Mesenchymal stem cell (in vitro differentiated cells and primary cell): Measurements from ENCODE around the gene TMEM98.

Source experiments
- DNase-seq: peaks from one replicate; pipeline ENCODE4 v3.0.0-alpha.2; 2013
- H2AFZ ChIP-seq: one replicate; pipeline ENCODE4 v1.6.1; 2013; ENCODE audit warnings: low read depth, mild to moderate bottlenecking, control low read depth, inconsistent platforms, low read length, moderate library complexity
- H2AK5ac ChIP-seq: 2 replicates; pipeline ENCODE4 v1.6.1; 2013; ENCODE audit warnings: low read length, moderate library complexity, mild to moderate bottlenecking, inconsistent platforms; ENCODE audit not compliant: severe bottlenecking
- H2BK120ac ChIP-seq: one replicate; pipeline ENCODE4 v1.6.1; 2013; ENCODE audit warnings: low read depth, mild to moderate bottlenecking, inconsistent platforms, low read length, moderate library complexity
- H2BK12ac ChIP-seq, 2 experiments: one replicate each; pipeline ENCODE4 v1.6.1; 2013; ENCODE audit warnings: inconsistent platforms in 2 of 2, low read length in 2 of 2, mild to moderate bottlenecking in 2 of 2, moderate library complexity in 2 of 2, control low read depth in 1 of 2
- H2BK15ac ChIP-seq: one replicate; pipeline ENCODE4 v1.6.1; 2013; ENCODE audit warnings: mild to moderate bottlenecking, low read depth, inconsistent platforms; ENCODE audit not compliant: poor library complexity, severe bottlenecking
- H2BK5ac ChIP-seq: 2 replicates; pipeline ENCODE4 v1.6.1; 2013; ENCODE audit warnings: low read depth, mild to moderate bottlenecking, low read length, control low read depth, inconsistent platforms; ENCODE audit not compliant: poor library complexity, severe bottlenecking
- H3K14ac ChIP-seq, 2 experiments: one replicate each; pipeline ENCODE4 v1.6.1; 2013; ENCODE audit warnings: inconsistent platforms in 2 of 2, low read length in 2 of 2, control low read depth in 1 of 2, mild to moderate bottlenecking in 1 of 2, moderate library complexity in 1 of 2
- H3K18ac ChIP-seq, 2 experiments: one replicate each; pipeline ENCODE4 v1.6.1; 2013; ENCODE audit warnings: inconsistent platforms in 2 of 2, low read length in 2 of 2, control low read depth in 1 of 2, low read depth in 1 of 2, mild to moderate bottlenecking in 1 of 2
- H3K23ac ChIP-seq, 2 experiments: one replicate each; pipeline ENCODE4 v1.6.1; 2013; ENCODE audit warnings: inconsistent platforms in 2 of 2, low read length in 2 of 2, mild to moderate bottlenecking in 2 of 2, moderate library complexity in 2 of 2, control low read depth in 1 of 2
- H3K27ac ChIP-seq: 2 replicates; pipeline ENCODE4 v1.5.1; 2013; ENCODE audit warnings: mild to moderate bottlenecking, moderate library complexity, low read length, control low read depth, inconsistent platforms; ENCODE audit not compliant: poor library complexity, severe bottlenecking
- H3K27me3 ChIP-seq, 2 experiments: 2 replicates each; pipeline versions ENCODE4 v1.6.1 to v1.7.0; 2013; ENCODE audit warnings: low read length in 2 of 2, mild to moderate bottlenecking in 2 of 2, moderate library complexity in 2 of 2, control low read depth in 1 of 2, inconsistent platforms in 1 of 2; ENCODE audit not compliant: control insufficient read depth in 1 of 2, insufficient read depth in 1 of 2
- H3K36me3 ChIP-seq, 2 experiments: 2 replicates each; pipeline versions ENCODE4 v1.6.1 to v1.7.0; 2013; ENCODE audit warnings: low read length in 2 of 2, control low read depth in 1 of 2, inconsistent platforms in 1 of 2, low read depth in 1 of 2, mild to moderate bottlenecking in 1 of 2; ENCODE audit not compliant: insufficient read depth in 2 of 2, control insufficient read depth in 1 of 2
- H3K4ac ChIP-seq, 2 experiments: one replicate each; pipeline ENCODE4 v1.6.1; 2013; ENCODE audit warnings: inconsistent platforms in 2 of 2, low read length in 2 of 2, mild to moderate bottlenecking in 2 of 2, moderate library complexity in 2 of 2, control low read depth in 1 of 2, low read depth in 1 of 2
- H3K4me1 ChIP-seq: 2 replicates; pipeline ENCODE4 v1.6.1; 2013; ENCODE audit warnings: low read depth, low read length, control low read depth; ENCODE audit not compliant: control insufficient read depth, insufficient read depth
- H3K4me2 ChIP-seq: 2 replicates; pipeline ENCODE4 v1.6.1; 2013; ENCODE audit warnings: low read length, mild to moderate bottlenecking, inconsistent platforms; ENCODE audit not compliant: poor library complexity, severe bottlenecking
- H3K4me3 ChIP-seq, 2 experiments: 2 replicates each; pipeline versions ENCODE4 v1.5.1 to v1.7.0; 2013; ENCODE audit warnings: low read length in 2 of 2, mild to moderate bottlenecking in 2 of 2, control low read depth in 1 of 2, low read depth in 1 of 2; ENCODE audit not compliant: insufficient read depth in 1 of 2
- H3K79me1 ChIP-seq: replicated peaks from 2 replicates; pipeline ENCODE4 v1.6.1; 2013; ENCODE audit warnings: mild to moderate bottlenecking, control low read depth, low read length, inconsistent platforms; ENCODE audit not compliant: poor library complexity, severe bottlenecking
- H3K9ac ChIP-seq: 2 replicates; pipeline ENCODE4 v1.7.0; 2013; ENCODE audit warnings: mild to moderate bottlenecking, low read length, moderate library complexity
- H3K9me3 ChIP-seq: 2 replicates; pipeline ENCODE4 v1.7.0; 2013; ENCODE audit warnings: mild to moderate bottlenecking, low read length; ENCODE audit not compliant: control insufficient read depth
- H4K8ac ChIP-seq: one replicate; pipeline ENCODE4 v1.6.1; 2013; ENCODE audit warnings: inconsistent platforms, mild to moderate bottlenecking, low read length, moderate library complexity
- H4K91ac ChIP-seq: one replicate; pipeline ENCODE4 v1.6.1; 2013; ENCODE audit warnings: mild to moderate bottlenecking, low read length, inconsistent platforms
- WGBS: methylation state at CpG from one replicate; pipeline ENCODE4 v1.1.7; 2013; ENCODE audit warnings: mixed read lengths; 5-methylcytosine and 5-hydroxymethylcytosine counted together

The TMEM98 gene

GRCh38 chr17:32894245-32894644 lies 33.7 kb upstream of the TMEM98 start:
- Histone ChIP-seq H3K27ac (no peak overlapping the region), H3K14ac (no peak overlapping the region), H3K4me2 (no peak overlapping the region), H3K23ac (no peak overlapping the region), H3K4me1 (no peaks in the 10 kb centered on the region), H4K8ac (no peak overlapping the region), H3K4me3 (no peak overlapping the region), H3K4ac (no peak overlapping the region), H3K79me1 (no peaks in the 10 kb centered on the region), H4K91ac (no peak overlapping the region), H2AFZ (no peak overlapping the region), H2AK5ac (no peak overlapping the region), H3K18ac (no peak overlapping the region), H2BK12ac (no peak overlapping the region), H3K27me3 (no peaks in the 10 kb centered on the region), H2BK5ac (no peak overlapping the region), H2BK15ac (no peak overlapping the region), H3K9ac (no peak overlapping the region), H3K36me3 (no peaks in the 10 kb centered on the region), H3K9me3 (no peaks in the 10 kb centered on the region), H2BK120ac (no peak overlapping the region)
- 22% methylated on average over 4 of the region's 4 CpGs for WGBS
- DNase-seq, result no peak

DNA sequence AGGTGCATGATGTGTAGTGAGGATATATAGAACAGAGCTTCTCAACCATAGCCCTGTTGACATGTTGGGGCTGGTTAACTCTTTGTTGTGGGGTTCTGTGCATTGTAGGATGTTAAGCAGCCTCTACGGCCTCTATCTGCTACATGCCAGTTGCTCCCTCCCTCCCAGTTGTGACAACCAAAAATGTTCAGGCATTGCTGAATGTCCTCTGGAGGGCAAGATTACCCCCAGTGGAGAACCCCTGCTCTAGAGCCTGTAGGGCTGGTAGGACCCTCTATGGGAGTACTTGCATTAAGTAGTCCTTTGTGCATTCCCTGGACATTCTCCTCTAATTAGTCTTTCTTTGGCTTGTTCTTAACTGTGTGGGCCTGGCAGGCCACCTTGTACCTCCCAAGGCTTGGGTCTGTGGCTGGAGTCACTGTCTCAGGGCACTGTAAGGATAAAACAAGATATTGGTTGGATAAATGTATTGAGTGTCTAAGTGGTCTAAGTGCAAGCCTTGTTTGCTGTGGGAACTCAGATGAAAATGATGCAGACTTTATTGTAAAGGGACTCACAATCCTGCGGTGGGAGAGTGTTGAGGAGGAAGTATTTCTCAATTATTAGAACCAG lies 31.2 kb upstream of the TMEM98 start:
- H2AK5ac ChIP-seq, result no peak overlapping the region
- WGBS, result 100% methylated on average over 1 of the region's 2 CpGs

GRCh38 chr17:32899236-32900013 lies 28.5 kb upstream of the TMEM98 start:
- Histone ChIP-seq H2BK12ac (no peak overlapping the region), H3K27me3 (no peaks in the 10 kb centered on the region), H3K36me3 (no peaks in the 10 kb centered on the region), H3K27ac (no peak overlapping the region), H4K91ac (no peak overlapping the region), H2AFZ (no peak overlapping the region), H4K8ac (no peak overlapping the region), H3K4me1 (no peaks in the 10 kb centered on the region), H3K18ac (no peak overlapping the region), H3K79me1 (no peaks in the 10 kb centered on the region), H3K4ac (no peak overlapping the region), H3K4me2 (no peak overlapping the region), H3K23ac (no peak overlapping the region), H2BK120ac (no peak overlapping the region), H2AK5ac (no peak overlapping the region), H3K9ac (no peak overlapping the region), H3K9me3 (no peaks in the 10 kb centered on the region), H2BK15ac (no peak overlapping the region), H3K4me3 (no peak overlapping the region), H2BK5ac (no peak overlapping the region), H3K14ac (no peak overlapping the region)
- no CpG with 5 or more reads among the region's 2 CpGs for WGBS
- no peak for DNase-seq

More for the DNA sequence above, 31.2 kb upstream of the TMEM98 start:
- no peak overlapping the region for H2BK15ac ChIP-seq
- no peak overlapping the region for H2BK5ac ChIP-seq
- no peaks in the 10 kb centered on the region for H3K79me1 ChIP-seq
- H3K9me3 ChIP-seq, result no peaks in the 10 kb centered on the region
- H3K18ac ChIP-seq, result no peak overlapping the region
- H3K36me3 ChIP-seq, result no peaks in the 10 kb centered on the region
- no peak overlapping the region for H3K9ac ChIP-seq
- H2BK12ac ChIP-seq, result no peak overlapping the region
- H4K8ac ChIP-seq, result no peak overlapping the region
- no peak overlapping the region for H3K23ac ChIP-seq
- H2BK120ac ChIP-seq, result no peak overlapping the region
- no peak overlapping the region for H3K4me2 ChIP-seq
- no peak overlapping the region for H3K4ac ChIP-seq
- H3K4me1 ChIP-seq, result no peaks in the 10 kb centered on the region
- H3K27ac ChIP-seq, result no peak overlapping the region
- no peak for DNase-seq
- H2AFZ ChIP-seq, result no peak overlapping the region
- no peaks in the 10 kb centered on the region for H3K27me3 ChIP-seq
- H3K4me3 ChIP-seq, result no peak overlapping the region
- H4K91ac ChIP-seq, result no peak overlapping the region
- no peak overlapping the region for H3K14ac ChIP-seq

DNA sequence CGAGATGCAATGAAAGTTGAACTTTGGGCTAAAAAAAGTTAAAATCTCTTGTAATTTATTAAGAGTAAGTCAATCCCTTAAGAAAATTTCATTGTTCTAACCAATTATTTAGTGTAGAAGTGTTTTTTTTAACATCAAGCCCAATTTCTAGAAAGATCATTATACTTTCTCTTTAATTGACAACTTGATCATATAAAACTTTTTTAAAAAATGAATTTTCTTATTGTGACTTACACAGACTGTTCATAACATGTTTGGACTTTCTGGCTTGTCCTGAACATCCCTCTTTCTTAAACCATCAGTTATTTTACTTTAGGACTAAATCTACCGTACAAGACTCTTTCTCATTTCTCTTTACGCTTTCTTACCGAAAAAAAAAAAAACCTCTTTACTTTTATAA lies 26.2 kb upstream of the TMEM98 start:
- no peak overlapping the region for H4K8ac ChIP-seq
- no peak overlapping the region for H3K4me3 ChIP-seq
- H3K4me1 ChIP-seq, result no peaks in the 10 kb centered on the region
- H3K23ac ChIP-seq, result no peak overlapping the region
- H3K4ac ChIP-seq, result no peak overlapping the region
- no peaks in the 10 kb centered on the region for H3K79me1 ChIP-seq
- no peak overlapping the region for H2BK12ac ChIP-seq
- H2BK5ac ChIP-seq, result no peak overlapping the region
- no peaks in the 10 kb centered on the region for H3K9me3 ChIP-seq
- H3K27ac ChIP-seq, result no peak overlapping the region
- no peak overlapping the region for H2AFZ ChIP-seq
- H4K91ac ChIP-seq, result no peak overlapping the region
- H2BK120ac ChIP-seq, result no peak overlapping the region
- H3K9ac ChIP-seq, result no peak overlapping the region
- H3K18ac ChIP-seq, result no peak overlapping the region
- H3K14ac ChIP-seq, result no peak overlapping the region
- no peak overlapping the region for H2BK15ac ChIP-seq
- H3K4me2 ChIP-seq, result no peak overlapping the region
- H3K36me3 ChIP-seq, result no peaks in the 10 kb centered on the region
- H2AK5ac ChIP-seq, result no peak overlapping the region
- WGBS, result 93% methylated on average over 4 of the region's 4 CpGs
- H3K27me3 ChIP-seq, result no peaks in the 10 kb centered on the region
- DNase-seq, result no peak
